Caco-2 (cell line): ENCODE measurements around the gene MAST4. TPM values are rescaled to one million over a fixed set of nuclear protein-coding genes. Genes with fewer than 3 reads are reported as not detected.

Experiments used
- BruUV-seq: library from RNA; stranded (reverse); fragments of 400-500 nt; replicated peaks from 2 replicates; lab custom pipeline; 2021; lab: Mats Ljungman, UMichigan
- CTCF ChIA-PET: fragments of 300-600 bp; sonication (Branson Sonifier 250); formaldehyde crosslinking; loops from one replicate; lab custom pipeline; 2022; ENCODE audit warnings: antibody characterized with exemption; lab: Charles Lee
- POLR2A ChIA-PET: fragments of 300-600 bp; sonication (Branson Sonifier 250); formaldehyde crosslinking; loops from one replicate; lab custom pipeline; 2022; ENCODE audit warnings: antibody characterized with exemption; lab: Charles Lee
- DNase-seq, 2 experiments: peaks; one replicate each; pipeline versions ENCODE4 v3.0.0 to v3.0.0-alpha.2; 2020 to 2022
- H3K27me3 ChIP-seq: replicated peaks from 2 replicates; pipeline ENCODE4 v1.6.0; 2011; ENCODE audit warnings: low read length; ENCODE audit not compliant: control insufficient read depth, insufficient read depth
- H3K36me3 ChIP-seq: 2 replicates; pipeline ENCODE4 v1.5.1; 2011; ENCODE audit warnings: low read length; ENCODE audit not compliant: control insufficient read depth, insufficient read depth
- H3K4me1 ChIP-seq: fragments of 250-450 bp; sonication (Bioruptor Pico); 2 replicates; pipeline ENCODE4 v1.5.1; 2020; ENCODE audit warnings: mild to moderate bottlenecking
- H3K4me3 ChIP-seq: 2 replicates; pipeline ENCODE4 v1.5.1; 2011; ENCODE audit warnings: low read depth, mild to moderate bottlenecking, control low read depth, low read length
- H3K9me3 ChIP-seq: fragments of 250-450 bp; sonication (Bioruptor Pico); 2 replicates; pipeline ENCODE4 v1.5.1; 2020; ENCODE audit warnings: mild to moderate bottlenecking, moderate library complexity
- H3K27ac Mint-ChIP-seq: one replicate; pipeline ENCODE4 v1.8.0; 2022; ENCODE audit warnings: mixed read lengths; ENCODE audit not compliant: unreplicated experiment
- H3K27me3 Mint-ChIP-seq: one replicate; pipeline ENCODE4 v1.8.0; 2022; ENCODE audit warnings: mixed read lengths; ENCODE audit not compliant: insufficient read depth, unreplicated experiment
- H3K36me3 Mint-ChIP-seq: one replicate; pipeline ENCODE4 v1.8.0; 2022; ENCODE audit warnings: mild to moderate bottlenecking, mixed read lengths; ENCODE audit not compliant: insufficient read depth, unreplicated experiment
- H3K4me1 Mint-ChIP-seq: one replicate; pipeline ENCODE4 v1.8.0; 2022; ENCODE audit warnings: low read depth, mixed read lengths; ENCODE audit not compliant: unreplicated experiment
- H3K4me3 Mint-ChIP-seq: one replicate; pipeline ENCODE4 v1.8.0; 2022; ENCODE audit warnings: mild to moderate bottlenecking, moderate library complexity, mixed read lengths; ENCODE audit not compliant: unreplicated experiment
- H3K9me3 Mint-ChIP-seq: one replicate; pipeline ENCODE4 v1.8.0; 2022; ENCODE audit warnings: mixed read lengths; ENCODE audit not compliant: unreplicated experiment
- CTCF ChIP-seq, 2 experiments: fragments of 200-600 bp in 1 of 2; IDR thresholded peaks; 1 replicate in 1 of 2; 2 replicates in 1 of 2; pipeline versions ENCODE4 v1.5.1 to v1.8.0; 2011 to 2022; ENCODE audit warnings: antibody characterized with exemption in 1 of 2, control low read depth in 1 of 2, inconsistent platforms in 1 of 2, low read depth in 1 of 2, low read length in 1 of 2, mild to moderate bottlenecking in 1 of 2, moderate library complexity in 1 of 2; ENCODE audit not compliant: insufficient read depth in 1 of 2, severe bottlenecking in 1 of 2, unreplicated experiment in 1 of 2
- intact Hi-C: fragments of 100-400 bp; cut with micrococcal nuclease; formaldehyde crosslinking; loops from one replicate; pipeline ENCODE4 v1.10.0; 2022; ENCODE audit not compliant: unreplicated experiment
- total RNA-seq: library from RNA; stranded (reverse); gene quantifications from 2 replicates; pipeline ENCODE4 v1.2.3, GENCODE V29; 2022

MAST4 gene
- total RNA-seq, 1 experiment from 2014 or later: 17.8 TPM

- no peak for TF ChIP-seq CTCF (IDR thresholded peaks at IDR 0.05; ENCODE audit: insufficient read depth in 1 of 2, low read depth in 1 of 2, low read length in 1 of 2, severe bottlenecking in 1 of 2, unreplicated experiment in 1 of 2)
- H3K9me3 Mint-ChIP-seq: no peaks in the 10 kb centered on the region
- CTCF ChIA-PET: no interaction called here
- H3K27ac Mint-ChIP-seq: no peak overlapping the region
- H3K9me3 ChIP-seq: no peaks in the 10 kb centered on the region
- H3K27me3 ChIP-seq: no peaks in the 10 kb centered on the region; the same call in 1 of the 2 replicates
- POLR2A ChIA-PET: no interaction called here
- H3K36me3 ChIP-seq: no peaks in the 10 kb centered on the region
- peaks cover 3% of the 10 kb centered on the region; the same call in 1 of the 2 replicates for H3K4me1 ChIP-seq
- no peak overlapping the region for H3K4me3 ChIP-seq
- H3K27me3 Mint-ChIP-seq: no peaks in the 10 kb centered on the region
- BruUV-seq: no TSS peak
- H3K4me3 Mint-ChIP-seq: no peak overlapping the region
- DNase-seq: no peak
- no peaks in the 10 kb centered on the region for H3K4me1 Mint-ChIP-seq
- intact Hi-C loops: no loop called here
- H3K36me3 Mint-ChIP-seq: no peaks in the 10 kb centered on the region
These were observed 370.9 kb downstream of the MAST4 start for GRCh38 chr5:66967102-66967501.

- ChIA-PET CTCF (no interaction called here), POLR2A (no interaction called here)
- no TSS peak for BruUV-seq
- peaks cover 3% of the 10 kb centered on the region; the same call in 1 of the 2 replicates for H3K4me1 ChIP-seq
- intact Hi-C loops: no loop called here
- no peaks in the 10 kb centered on the region for H3K9me3 ChIP-seq
- H3K4me3 ChIP-seq: no peak overlapping the region
- H3K4me3 Mint-ChIP-seq: no peak overlapping the region
- H3K4me1 Mint-ChIP-seq: no peaks in the 10 kb centered on the region
- no peak overlapping the region for H3K27ac Mint-ChIP-seq
- no peaks in the 10 kb centered on the region for H3K9me3 Mint-ChIP-seq
- H3K27me3 ChIP-seq: no peaks in the 10 kb centered on the region; the same call in 1 of the 2 replicates
- TF ChIP-seq CTCF (IDR thresholded peaks at IDR 0.05; ENCODE audit: insufficient read depth in 1 of 2, low read depth in 1 of 2, low read length in 1 of 2, severe bottlenecking in 1 of 2, unreplicated experiment in 1 of 2): no peak
- DNase-seq: no peak
- no peaks in the 10 kb centered on the region for H3K36me3 Mint-ChIP-seq
- no peaks in the 10 kb centered on the region for H3K27me3 Mint-ChIP-seq
- no peaks in the 10 kb centered on the region for H3K36me3 ChIP-seq
These were observed 371.7 kb downstream of the MAST4 start for GRCh38 chr5:66967826-66968262.

GRCh38 chr5:66969484-66969883 is 373.3 kb downstream of the MAST4 start:
- H3K27ac Mint-ChIP-seq: no peak overlapping the region
- H3K9me3 ChIP-seq: no peaks in the 10 kb centered on the region
- peaks cover 3% of the 10 kb centered on the region; the same call in 1 of the 2 replicates for H3K4me1 ChIP-seq
- no peaks in the 10 kb centered on the region; the same call in 1 of the 2 replicates for H3K27me3 ChIP-seq
- CTCF ChIA-PET: no interaction called here
- H3K4me3 Mint-ChIP-seq: no peak overlapping the region
- no peak for DNase-seq
- no peaks in the 10 kb centered on the region for H3K27me3 Mint-ChIP-seq
- no peak for TF ChIP-seq CTCF (IDR thresholded peaks at IDR 0.05; ENCODE audit: insufficient read depth in 1 of 2, low read depth in 1 of 2, low read length in 1 of 2, severe bottlenecking in 1 of 2, unreplicated experiment in 1 of 2)
- intact Hi-C loops: no loop called here
- no TSS peak for BruUV-seq
- no peaks in the 10 kb centered on the region for H3K36me3 ChIP-seq
- H3K36me3 Mint-ChIP-seq: no peaks in the 10 kb centered on the region
- POLR2A ChIA-PET: no interaction called here
- H3K9me3 Mint-ChIP-seq: no peaks in the 10 kb centered on the region
- H3K4me3 ChIP-seq: no peak overlapping the region
- H3K4me1 Mint-ChIP-seq: no peaks in the 10 kb centered on the region
